ENCODE results near the gene ELL. TPM values are rescaled to one million over a fixed set of nuclear protein-coding genes. Genes with fewer than 3 reads are reported as not detected.

ELL gene
- total RNA-seq, 1 experiment from 2014 or later: 12.8 TPM

DNA sequence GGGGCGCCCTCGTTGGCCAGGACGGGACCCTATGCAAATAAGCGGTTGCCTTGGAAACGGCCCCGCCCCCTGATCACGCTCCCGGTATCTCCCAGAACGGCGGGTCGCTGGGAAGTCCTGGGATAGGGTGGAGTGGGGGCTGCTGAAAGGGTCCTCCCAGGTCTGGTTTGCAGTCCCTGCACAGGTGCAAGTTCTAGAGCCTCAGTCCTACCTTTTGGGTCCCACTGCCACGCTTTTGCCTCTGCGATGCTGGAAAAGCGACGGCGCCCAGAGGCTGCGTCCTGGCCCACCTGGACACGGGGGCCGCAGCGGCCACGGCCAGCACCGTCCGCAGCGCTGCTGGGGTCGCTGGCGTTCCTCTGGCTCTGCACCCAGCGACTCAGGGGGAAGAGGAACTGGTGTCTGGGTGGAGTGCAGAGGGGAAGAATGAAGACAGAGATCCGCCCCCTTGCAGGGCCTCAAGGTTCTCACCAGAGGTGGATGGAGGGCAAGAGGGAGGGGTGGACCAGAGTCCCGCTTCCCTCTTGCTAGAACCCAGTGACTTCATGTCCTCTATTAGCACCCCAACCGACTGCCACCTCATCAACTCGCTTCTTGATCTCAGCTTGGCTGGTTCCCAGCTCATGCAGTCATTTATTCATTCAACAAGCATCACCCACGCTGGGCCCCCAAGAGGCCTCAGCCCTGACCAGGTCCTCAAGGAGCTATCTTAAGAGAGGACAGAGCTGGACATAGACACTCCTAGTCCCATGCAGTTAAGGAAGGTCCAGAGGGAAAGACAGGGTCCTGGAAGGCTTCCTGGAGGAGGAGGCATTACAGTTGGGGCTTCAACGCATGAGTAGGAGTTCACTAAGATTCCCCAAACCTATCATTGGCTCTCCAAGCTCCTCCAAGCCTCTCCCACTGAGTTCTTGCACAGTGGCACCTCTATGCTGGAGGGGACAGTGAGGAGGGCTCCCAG, 124.3 kb downstream of the ELL start, which contains the start of gene LRRC25:
Gene LRRC25, minus strand, starts transcription at position 381 of the 961 bp plus-strand sequence. CDS start 659 bp downstream, outside the sequence.
- no peak for DNase-seq (ENCODE audit: low read depth)

- no peak for DNase-seq (ENCODE audit: low read depth)
Measured at GRCh38 chr19:18396471-18397241, 125.2 kb downstream of the ELL start.

GRCh38 chr19:18393836-18394235, 128.0 kb downstream of the ELL start:
- no peak for DNase-seq (ENCODE audit: low read depth)

GRCh38 chr19:18392926-18393325, 128.9 kb downstream of the ELL start:
- DNase-seq (ENCODE audit: low read depth): no peak

Other genes starting within 250 kb of the ELL start
- 0.74 and 12.6 TPM in 2 replicates for gene IQCN, start 247.6 kb downstream of the ELL start, total RNA-seq (2014; rRNA removed; shearing (Covaris generic))
- 75.0 and 75.6 TPM in 2 replicates for gene JUND, start 240.4 kb downstream of the ELL start, total RNA-seq (2014; rRNA removed; shearing (Covaris generic))
- gene LSM4, start 199.0 kb downstream of the ELL start, total RNA-seq (2014; rRNA removed; shearing (Covaris generic)): 318 and 351 TPM in 2 replicates
- gene PGPEP1, start 181.5 kb downstream of the ELL start, total RNA-seq (2014; rRNA removed; shearing (Covaris generic)): 4.6 and 16.4 TPM in 2 replicates
- 5.1 and 7.3 TPM in 2 replicates for gene GDF15, start 135.9 kb downstream of the ELL start, total RNA-seq (2014; rRNA removed; shearing (Covaris generic))
- not detected in 2 replicates for gene LRRC25, start 124.4 kb downstream of the ELL start, total RNA-seq (2014; rRNA removed; shearing (Covaris generic))
- 57.4 and 73.6 TPM in 2 replicates for gene SSBP4, start 102.7 kb downstream of the ELL start, total RNA-seq (2014; rRNA removed; shearing (Covaris generic))
- gene ISYNA1, start 83.9 kb downstream of the ELL start, total RNA-seq (2014; rRNA removed; shearing (Covaris generic)): 7.0 and 7.4 TPM in 2 replicates
- gene FKBP8, start 21.5 kb upstream of the ELL start, total RNA-seq (2014; rRNA removed; shearing (Covaris generic)): 169 and 180 TPM in 2 replicates
- 74.4 and 88.4 TPM in 2 replicates for gene KXD1, start 35.8 kb upstream of the ELL start, total RNA-seq (2014; rRNA removed; shearing (Covaris generic))
- gene UBA52, start 49.8 kb upstream of the ELL start, total RNA-seq (2014; rRNA removed; shearing (Covaris generic)): 1,164 and 1,229 TPM in 2 replicates
- 140 and 173 TPM in 2 replicates for gene REX1BD, start 66.7 kb upstream of the ELL start, total RNA-seq (2014; rRNA removed; shearing (Covaris generic))
- gene CRLF1, start 84.7 kb upstream of the ELL start, total RNA-seq (2014; rRNA removed; shearing (Covaris generic)): 0.40 TPM in 1 of 2 replicates, not detected in the other
- gene TMEM59L, start 90.8 kb upstream of the ELL start, total RNA-seq (2014; rRNA removed; shearing (Covaris generic)): 0.17 TPM in 1 of 2 replicates, not detected in the other
- 4.7 and 7.0 TPM in 2 replicates for gene KLHL26, start 115.0 kb upstream of the ELL start, total RNA-seq (2014; rRNA removed; shearing (Covaris generic))
- gene CRTC1, start 161.6 kb upstream of the ELL start, total RNA-seq (2014; rRNA removed; shearing (Covaris generic)): 0.40 and 1.4 TPM in 2 replicates